HepG2 (cell line): ENCODE results near the gene ANKLE1. TPM values are rescaled to one million over a fixed set of nuclear protein-coding genes. Genes with fewer than 3 reads are reported as not detected.

ENCODE experiments used
- ATAC-seq: fragments of 200-7000 bp; cut with Tn5 transposase; 3 replicates; pipeline ENCODE4 v1.9.1; 2020; ENCODE audit warnings: mild to moderate bottlenecking, moderate library complexity
- BruUV-seq: library from RNA; stranded (reverse); fragments of 400-500 nt; replicated peaks from 2 replicates; lab custom pipeline; 2021; lab: Mats Ljungman, UMichigan
- CTCF ChIA-PET: fragments of 300-600 bp; formaldehyde crosslinking; extraction: SDS; loops from one replicate; lab custom pipeline; 2021; ENCODE audit warnings: low total read pairs, inconsistent platforms, low intra/inter-chr PET ratio; lab: Yijun Ruan, JAX
- POLR2A ChIA-PET: fragments of 350-600 bp; sonication (Branson Sonifier 250); formaldehyde crosslinking; loops from one replicate; lab custom pipeline; 2020; ENCODE audit warnings: antibody characterized with exemption, inconsistent platforms; lab: Yijun Ruan, JAX
- DNase-seq: peaks from one replicate; pipeline ENCODE4 v3.0.0-alpha.2; 2015; ENCODE audit warnings: low spot score
- FAIRE-seq: peaks from 3 replicates; lab custom pipeline; 2011; peaks lifted over from hg19 to GRCh38; lab: Jason Lieb, UNC
- H2AFZ ChIP-seq: one replicate; pipeline ENCODE4 v1.6.1; 2011; ENCODE audit warnings: low read length, inconsistent platforms
- H3K27ac ChIP-seq: fragments of 300-600 bp; 3 replicates; pipeline ENCODE4 v1.8.0; 2011; ENCODE audit warnings: mixed run types, mild to moderate bottlenecking, mixed read lengths, low read length, inconsistent platforms; ENCODE audit not compliant: insufficient read depth; ENCODE audit errors: extremely low read length
- H3K27me3 ChIP-seq, 2 experiments: fragments of 200-600 bp in 1 of 2; 2 replicates in 1 of 2; 3 replicates in 1 of 2; pipeline versions ENCODE4 v1.6.0 to v1.8.0; 2011; ENCODE audit warnings: low read length in 2 of 2, mild to moderate bottlenecking in 2 of 2, moderate library complexity in 2 of 2, inconsistent platforms in 1 of 2; ENCODE audit not compliant: insufficient read depth in 2 of 2, control insufficient read depth in 1 of 2
- H3K36me3 ChIP-seq, 2 experiments: fragments of 200-600 bp in 1 of 2; replicated peaks in 1 of 2; 2 replicates in 1 of 2; 3 replicates in 1 of 2; pipeline versions ENCODE4 v1.5.1 to v1.8.0; 2011; ENCODE audit warnings: low read length in 2 of 2, inconsistent platforms in 1 of 2; ENCODE audit not compliant: insufficient read depth in 2 of 2, control insufficient read depth in 1 of 2
- H3K4me1 ChIP-seq: 2 replicates; pipeline ENCODE4 v1.5.1; 2012; ENCODE audit warnings: low read length, inconsistent platforms; ENCODE audit not compliant: insufficient read depth
- H3K4me2 ChIP-seq: 2 replicates; pipeline ENCODE4 v1.6.0; 2011; ENCODE audit warnings: low read depth, low read length, inconsistent platforms
- H3K4me3 ChIP-seq, 3 experiments: fragments of 200-600 bp in 1 of 3; sonication (generic), shearing (Covaris generic) in 1 of 3; replicated peaks in 1 of 3; 2 replicates each; pipeline ENCODE4 v1.5.1; 2011 to 2016; ENCODE audit warnings: low read length in 3 of 3, inconsistent platforms in 2 of 3, low read depth in 2 of 3, mild to moderate bottlenecking in 2 of 3, control low read depth in 1 of 3, mixed read lengths in 1 of 3; ENCODE audit not compliant: insufficient read depth in 1 of 3
- H3K79me2 ChIP-seq: one replicate; pipeline ENCODE4 v1.6.1; 2011; ENCODE audit warnings: low read length, inconsistent platforms; ENCODE audit not compliant: insufficient read depth
- H3K9ac ChIP-seq: 2 replicates; pipeline ENCODE4 v1.6.0; 2011; ENCODE audit warnings: mild to moderate bottlenecking, low read depth, low read length, inconsistent platforms; ENCODE audit not compliant: insufficient read depth
- H3K9me3 ChIP-seq: 2 replicates; pipeline ENCODE4 v1.5.1; 2012; ENCODE audit warnings: mild to moderate bottlenecking, low read length
- H4K20me1 ChIP-seq: 2 replicates; pipeline ENCODE4 v1.6.0; 2011; ENCODE audit warnings: inconsistent platforms, mild to moderate bottlenecking, low read length, moderate library complexity; ENCODE audit not compliant: insufficient read depth
- AGO2 ChIP-seq: fragments of 200-400 bp; formaldehyde crosslinking; optimal IDR thresholded peaks from 2 replicates; pipeline ENCODE3; 2017; ENCODE audit warnings: mild to moderate bottlenecking, low read depth, low read length, moderate library complexity
- ARNTL ChIP-seq: sonication (generic); formaldehyde crosslinking; IDR thresholded peaks from 2 replicates; pipeline ENCODE4 v1.4.0; 2020; ENCODE audit warnings: mild to moderate bottlenecking, missing genetic modification reagents
- CCAR2 ChIP-seq: fragments of 200-400 bp; formaldehyde crosslinking; optimal IDR thresholded peaks from 2 replicates; pipeline ENCODE3; 2018; ENCODE audit warnings: low read depth, mild to moderate bottlenecking, low read length, moderate library complexity
- JUN ChIP-seq: sonication (generic); formaldehyde crosslinking; IDR thresholded peaks from 2 replicates; pipeline ENCODE4 v1.4.0; 2020; ENCODE audit warnings: mild to moderate bottlenecking, missing genetic modification reagents
- MLLT10 ChIP-seq: sonication (generic); formaldehyde crosslinking; IDR thresholded peaks from 2 replicates; pipeline ENCODE4 v1.4.0; 2020; ENCODE audit warnings: missing genetic modification reagents
- NCOA5 ChIP-seq: sonication (generic); formaldehyde crosslinking; IDR thresholded peaks from 2 replicates; pipeline ENCODE4 v1.4.0; 2020; ENCODE audit warnings: missing genetic modification reagents
- POLR2G ChIP-seq: fragments of 200-400 bp; formaldehyde crosslinking; IDR thresholded peaks from 2 replicates; pipeline ENCODE4 v1.6.1; 2018; ENCODE audit warnings: mild to moderate bottlenecking, low read depth, low read length, moderate library complexity
- RBM22 ChIP-seq: fragments of 200-400 bp; formaldehyde crosslinking; optimal IDR thresholded peaks from 2 replicates; pipeline ENCODE3; 2017; ENCODE audit warnings: mild to moderate bottlenecking, low read length, moderate library complexity
- XBP1 ChIP-seq: sonication (generic); formaldehyde crosslinking; IDR thresholded peaks from 2 replicates; pipeline ENCODE4 v1.5.0; 2020; ENCODE audit warnings: missing genetic modification reagents
- ZNF75D ChIP-seq: sonication (generic); formaldehyde crosslinking; IDR thresholded peaks from 2 replicates; pipeline ENCODE4 v1.8.1; 2023; ENCODE audit warnings: missing genetic modification reagents, mild to moderate bottlenecking, borderline replicate concordance
- WGBS: methylation state at CpG from one replicate; pipeline ENCODE4 v1.1.6; 2017; ENCODE audit warnings: low lambda C conversion rate; 5-methylcytosine and 5-hydroxymethylcytosine counted together
- in situ Hi-C: cut with HindIII; loops from 2 replicates; pipeline ENCODE4 v1.10.0; 2017; ENCODE audit warnings: low pct_unique_long_range_greater_than_20kb; ENCODE audit not compliant: extremely low pct_ligation_motif_present
- intact Hi-C: fragments of 100-400 bp; cut with micrococcal nuclease; formaldehyde crosslinking; loops from one replicate; pipeline ENCODE4 v1.10.0; 2022; ENCODE audit not compliant: unreplicated experiment
- polyA plus RNA-seq, 8 experiments: library from polyadenylated mRNA; depleted of rRNA in 3 of 8; stranded (reverse) in 7 of 8; unstranded in 1 of 8; fragments of >200 nt; fragmentation: Illumina TruSeq in 4 of 8; extraction: Trizol in 4 of 8; gene quantifications; 2 replicates each; pipeline versions ENCODE4 v1.2.1 to v1.2.3, GENCODE V29; 2011 to 2016; ENCODE audit warnings: low read depth in 4 of 8, missing spikeins in 1 of 8, mixed read lengths in 1 of 8; ENCODE audit not compliant: insufficient read depth in 1 of 8
- total RNA-seq, 5 experiments: library from RNA; depleted of rRNA; stranded (reverse); fragments of >200 nt; fragmentation: Illumina TruSeq; extraction: Trizol; gene quantifications; 2 replicates each; pipeline ENCODE4 v1.2.3, GENCODE V29; 2016; ENCODE audit warnings: low read depth in 1 of 5
- TF ChIP-seq, protein P1 (sequence below): IDR thresholded peaks from 2 replicates; pipeline ENCODE4 v1.6.1; 2016

Gene ANKLE1
- total and polyA plus RNA-seq, 2 of the 13 experiments (the other 11 are each of a cell fraction or from before 2014, with no cell fraction given): 0.69 to 1.5 TPM

DNA sequence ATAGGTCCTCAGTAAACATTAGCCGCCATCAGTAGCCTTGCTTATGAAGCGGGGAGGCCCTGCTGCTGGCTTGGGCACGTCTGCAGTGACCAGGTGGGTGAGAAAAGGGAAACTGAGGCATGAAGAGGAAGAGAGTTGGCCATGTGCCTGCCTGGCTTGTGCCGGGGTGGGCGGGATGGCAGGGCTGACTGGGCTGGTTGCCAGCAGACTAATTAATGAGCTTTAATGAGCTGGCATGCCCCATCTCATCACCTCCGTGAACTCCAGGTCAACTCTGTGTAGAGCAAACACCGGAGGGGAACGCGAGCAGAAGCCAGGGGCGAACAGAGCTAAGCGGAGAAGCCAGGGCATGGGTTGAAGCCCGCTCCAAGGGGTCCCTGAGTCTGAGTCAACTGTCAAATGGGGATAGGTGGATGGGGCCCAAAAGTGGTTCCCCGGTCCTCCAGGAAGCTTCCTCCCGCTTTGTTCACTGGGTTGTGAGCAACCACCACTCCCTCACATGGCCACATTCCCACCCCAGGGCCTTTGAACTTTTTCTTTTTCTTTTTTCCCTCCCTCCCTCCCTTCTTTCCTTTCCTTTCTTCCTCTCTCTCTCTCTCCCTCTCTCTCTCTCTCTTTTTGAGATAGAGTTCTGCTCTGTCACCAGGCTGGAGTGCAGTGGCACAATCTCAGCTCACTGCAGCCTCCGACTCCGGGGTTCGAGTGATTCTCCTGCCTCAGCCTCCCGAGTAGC, 44.7 kb upstream of the ANKLE1 start:
- no peak for FAIRE-seq
- CTCF ChIA-PET: no interaction called here
- DNase-seq: no peak
- Histone ChIP-seq H3K9ac (no peak overlapping the region), H3K9me3 (no peaks in the 10 kb centered on the region), H3K4me2 (no peak overlapping the region), H3K4me3 (no peak overlapping the region), H3K4me1 (peaks cover 54% of the 10 kb centered on the region), H3K27me3 (no peaks in the 10 kb centered on the region), H3K27ac (no peak overlapping the region), H4K20me1 (peaks cover 21% of the 10 kb centered on the region; the same call in 1 of the 2 replicates), H3K79me2 (peaks cover 30% of the 10 kb centered on the region), H2AFZ (no peak overlapping the region), H3K36me3 (peaks cover 18 to 42% of the 10 kb centered on the region in 2 experiments)
- BruUV-seq: no TSS peak
- peak; percentile 75 for TF ChIP-seq AGO2
- TF ChIP-seq POLR2G: 0 out of 2 replicates have a peak, but pooled peaks have one; percentile 0
- no peak for TF ChIP-seq CCAR2
- TF ChIP-seq NCOA5 (CRISPR knock-in tag): no peak
- no peak for ATAC-seq
- intact Hi-C loops: no loop called here
- POLR2A ChIA-PET: interaction anchor here (0.8 to 9.0 kb wide), 3 partner anchors 8 to 30 kb away, joined by 4 to 178 read pairs (median 6); partner anchors contain the start of genes BABAM1, OCEL1 and USE1
- in situ Hi-C loops: no loop called here
- WGBS: 96% methylated on average over 18 of the region's 18 CpGs

DNA sequence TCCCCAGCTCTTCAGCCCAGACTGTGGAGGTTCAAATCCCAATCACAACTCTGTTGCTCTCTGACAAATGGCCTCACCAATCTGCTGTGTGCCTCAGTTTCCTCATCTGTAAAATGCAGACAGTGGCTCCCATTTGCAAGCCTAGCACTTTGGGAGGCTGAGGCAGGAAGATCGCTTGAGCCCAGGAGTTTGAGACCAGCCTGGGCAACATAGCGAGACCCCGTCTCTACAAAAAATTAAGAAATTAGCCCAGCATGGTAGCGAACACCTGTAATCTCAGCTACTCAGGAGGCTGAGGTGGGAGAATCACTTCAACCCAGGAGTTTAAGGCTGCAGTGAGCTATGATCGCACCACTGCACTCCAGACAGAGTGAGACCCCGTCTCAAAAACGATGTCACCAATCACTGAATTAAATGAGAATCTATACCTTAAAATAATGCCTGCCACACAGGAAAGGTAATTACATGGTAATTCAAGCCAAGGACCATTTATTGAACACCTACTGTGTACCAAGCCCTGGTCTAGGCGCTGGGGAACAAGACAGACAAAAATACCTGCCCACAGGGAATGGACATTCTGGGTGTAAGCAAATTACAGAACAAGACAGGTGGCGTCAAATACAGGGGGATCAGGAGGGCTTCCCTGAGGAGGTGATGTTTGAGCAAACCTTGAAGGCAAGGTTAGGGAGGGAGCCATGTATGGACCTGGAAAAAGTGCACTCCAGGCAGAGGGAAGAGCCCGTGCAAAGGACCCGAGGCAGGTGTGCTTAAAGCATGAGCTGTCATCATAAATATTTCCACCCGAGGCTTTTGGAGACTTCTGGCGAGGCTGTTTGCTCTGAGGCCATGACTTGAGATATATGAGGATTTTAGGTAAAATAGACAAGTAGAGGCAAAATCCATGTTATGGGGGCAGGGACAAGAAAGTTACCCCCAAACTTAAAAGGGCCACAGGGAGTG, 43.7 kb upstream of the ANKLE1 start:
- ATAC-seq (no peak), FAIRE-seq (no peak), DNase-seq (no peak)
- H3K4me1 ChIP-seq: peaks cover 64% of the 10 kb centered on the region
- no peak overlapping the region for H3K9ac ChIP-seq
- H3K79me2 ChIP-seq: peaks cover 40% of the 10 kb centered on the region
- TF ChIP-seq RBM22 (peak; percentile 40), XBP1 (no peak), MLLT10 (no peak), JUN (CRISPR knock-in tag) (no peak), ARNTL (no peak), ZNF75D (no peak)
- TF ChIP-seq, protein P1, sequence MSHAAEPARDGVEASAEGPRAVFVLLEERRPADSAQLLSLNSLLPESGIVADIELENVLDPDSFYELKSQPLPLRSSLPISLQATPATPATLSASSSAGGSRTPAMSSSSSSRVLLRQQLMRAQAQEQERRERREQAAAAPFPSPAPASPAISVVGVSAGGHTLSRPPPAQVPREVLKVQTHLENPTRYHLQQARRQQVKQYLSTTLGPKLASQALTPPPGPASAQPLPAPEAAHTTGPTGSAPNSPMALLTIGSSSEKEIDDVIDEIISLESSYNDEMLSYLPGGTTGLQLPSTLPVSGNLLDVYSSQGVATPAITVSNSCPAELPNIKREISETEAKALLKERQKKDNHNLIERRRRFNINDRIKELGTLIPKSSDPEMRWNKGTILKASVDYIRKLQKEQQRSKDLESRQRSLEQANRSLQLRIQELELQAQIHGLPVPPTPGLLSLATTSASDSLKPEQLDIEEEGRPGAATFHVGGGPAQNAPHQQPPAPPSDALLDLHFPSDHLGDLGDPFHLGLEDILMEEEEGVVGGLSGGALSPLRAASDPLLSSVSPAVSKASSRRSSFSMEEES (CRISPR knock-in tag): no peak
- ChIA-PET POLR2A (interaction anchor here (0.8 to 9.0 kb wide), 4 partner anchors 9 to 29 kb away, joined by 3 to 178 read pairs (median 5); partner anchors contain the start of genes BABAM1, OCEL1 and USE1), CTCF (no interaction called here)
- H3K4me2 ChIP-seq: no peak overlapping the region
- peaks cover 14 to 37% of the 10 kb centered on the region in 2 experiments for H3K36me3 ChIP-seq
- BruUV-seq: no TSS peak
- in situ Hi-C loops: no loop called here
- H3K27ac ChIP-seq: no peak overlapping the region
- H3K4me3 ChIP-seq: no peak overlapping the region
- no peak overlapping the region for H2AFZ ChIP-seq
- H4K20me1 ChIP-seq: peaks cover 27% of the 10 kb centered on the region; the same call in 1 of the 2 replicates
- no peaks in the 10 kb centered on the region for H3K9me3 ChIP-seq
- intact Hi-C loops: no loop called here
- no peaks in the 10 kb centered on the region for H3K27me3 ChIP-seq
- 96% methylated on average over 13 of the region's 13 CpGs for WGBS
